ENCODE measurements around the gene SLC66A2.
"Not testable (repeated sequence)": the region's sequence is repeated elsewhere in the genome, so short reads cannot be mapped to it uniquely, and the experiment has no call there.

SLC66A2 gene

DNA sequence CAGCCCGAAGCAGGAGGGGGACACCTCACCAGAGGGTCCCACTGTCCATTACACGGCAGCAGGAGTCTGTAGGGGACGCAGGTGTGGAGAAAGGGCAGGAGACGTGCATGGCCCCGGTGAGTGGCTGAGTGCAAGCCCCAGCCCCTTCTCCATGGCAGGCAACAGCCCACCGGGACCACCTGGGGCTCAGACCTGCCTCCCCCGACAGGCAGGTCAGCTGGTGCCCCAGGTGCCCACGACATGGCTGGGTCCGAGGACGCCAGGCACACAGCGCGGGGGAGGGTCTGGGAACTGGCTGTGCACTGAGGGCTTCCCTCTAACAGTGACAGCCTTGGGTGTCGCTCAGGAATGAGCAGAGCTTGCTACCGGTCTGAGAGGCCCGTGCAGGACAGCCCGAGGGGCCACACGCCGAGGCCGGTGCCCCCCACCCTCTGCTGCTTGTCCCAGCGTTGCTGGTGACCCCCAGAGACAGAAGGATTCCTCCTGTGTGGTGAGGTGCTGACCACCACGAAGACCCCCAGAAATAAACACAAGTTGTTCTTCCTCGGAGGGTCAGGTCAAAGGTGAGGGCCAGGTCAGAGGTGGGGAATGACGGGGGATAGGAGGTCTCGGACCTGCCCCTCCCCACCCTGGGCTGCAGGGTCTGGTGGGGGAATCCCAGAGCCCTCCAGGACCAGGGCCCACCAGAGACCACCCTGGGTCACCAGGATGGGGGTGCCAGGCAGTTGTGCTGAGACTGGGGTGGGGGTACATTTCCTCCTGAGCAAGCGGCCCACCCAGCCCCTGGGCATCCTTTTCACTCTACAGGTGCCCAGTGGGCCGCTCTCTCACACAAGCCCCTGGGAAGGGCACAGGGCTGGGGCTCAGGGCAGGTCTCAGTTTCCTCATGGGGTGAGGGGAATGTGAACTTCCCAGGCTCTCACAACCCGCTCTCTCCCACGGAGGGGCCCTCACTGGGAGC, 50.6 kb downstream of the SLC66A2 start:
- DNase-seq, result no peak

DNA sequence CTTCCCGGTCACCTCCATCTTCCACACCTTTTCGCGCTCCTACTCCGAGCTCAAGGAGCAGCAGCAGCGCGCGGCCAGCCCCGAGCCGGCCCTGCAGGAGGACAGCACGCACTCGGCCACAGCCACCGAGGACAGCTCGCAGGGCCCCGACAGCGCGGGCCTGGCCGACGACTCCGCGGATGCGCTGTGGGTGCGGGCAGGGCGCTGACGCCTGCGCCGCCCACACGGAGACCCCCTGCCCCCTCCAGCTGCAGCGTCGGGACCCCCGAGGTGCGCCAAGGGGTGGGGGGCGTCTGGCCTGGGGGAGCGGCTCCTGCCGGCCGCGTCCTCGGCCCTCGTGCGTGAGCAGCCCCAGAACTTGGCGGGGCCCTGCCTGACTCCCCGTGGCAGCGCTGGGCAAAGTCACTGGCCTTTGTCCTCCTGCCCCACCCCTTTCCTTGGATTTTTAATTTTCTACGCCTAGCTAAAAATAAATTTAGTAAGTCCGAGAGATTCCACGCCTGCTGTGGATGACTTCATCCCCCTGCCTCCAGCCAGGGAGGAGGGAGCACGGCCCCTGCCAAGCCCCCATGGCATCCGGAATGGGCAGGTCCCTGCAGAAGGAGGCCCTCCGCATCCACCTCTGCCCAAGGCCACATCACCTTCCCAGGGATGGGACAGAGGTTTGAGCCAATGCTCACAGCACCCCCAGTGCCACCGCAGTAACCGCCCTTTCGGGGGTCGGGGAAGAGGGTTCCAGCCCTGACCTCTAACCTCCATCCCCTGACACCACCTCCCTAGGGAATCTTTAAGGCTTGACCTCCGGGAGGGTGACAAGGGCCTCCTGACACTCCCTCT, 51.6 kb downstream of the SLC66A2 start:
- no peak for DNase-seq

DNA sequence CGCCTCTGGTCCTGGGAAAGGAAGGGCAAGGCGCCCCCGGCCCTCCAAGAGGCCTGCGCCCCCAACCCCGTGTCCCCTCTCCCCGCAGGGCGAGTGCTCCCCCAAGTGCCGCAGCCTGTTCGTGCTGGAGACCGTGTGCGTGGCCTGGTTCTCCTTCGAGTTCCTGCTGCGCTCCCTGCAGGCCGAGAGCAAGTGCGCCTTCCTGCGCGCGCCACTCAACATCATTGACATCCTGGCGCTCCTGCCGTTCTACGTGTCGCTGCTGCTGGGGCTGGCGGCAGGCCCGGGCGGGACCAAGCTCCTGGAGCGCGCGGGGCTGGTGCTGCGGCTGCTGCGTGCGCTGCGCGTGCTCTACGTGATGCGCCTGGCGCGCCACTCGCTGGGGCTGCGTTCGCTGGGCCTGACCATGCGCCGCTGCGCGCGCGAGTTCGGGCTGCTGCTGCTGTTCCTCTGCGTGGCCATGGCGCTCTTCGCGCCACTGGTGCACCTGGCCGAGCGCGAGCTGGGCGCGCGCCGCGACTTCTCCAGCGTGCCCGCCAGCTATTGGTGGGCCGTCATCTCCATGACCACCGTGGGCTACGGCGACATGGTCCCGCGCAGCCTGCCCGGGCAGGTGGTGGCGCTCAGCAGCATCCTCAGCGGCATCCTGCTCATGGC, 52.4 kb downstream of the SLC66A2 start:
- no peak for DNase-seq

DNA sequence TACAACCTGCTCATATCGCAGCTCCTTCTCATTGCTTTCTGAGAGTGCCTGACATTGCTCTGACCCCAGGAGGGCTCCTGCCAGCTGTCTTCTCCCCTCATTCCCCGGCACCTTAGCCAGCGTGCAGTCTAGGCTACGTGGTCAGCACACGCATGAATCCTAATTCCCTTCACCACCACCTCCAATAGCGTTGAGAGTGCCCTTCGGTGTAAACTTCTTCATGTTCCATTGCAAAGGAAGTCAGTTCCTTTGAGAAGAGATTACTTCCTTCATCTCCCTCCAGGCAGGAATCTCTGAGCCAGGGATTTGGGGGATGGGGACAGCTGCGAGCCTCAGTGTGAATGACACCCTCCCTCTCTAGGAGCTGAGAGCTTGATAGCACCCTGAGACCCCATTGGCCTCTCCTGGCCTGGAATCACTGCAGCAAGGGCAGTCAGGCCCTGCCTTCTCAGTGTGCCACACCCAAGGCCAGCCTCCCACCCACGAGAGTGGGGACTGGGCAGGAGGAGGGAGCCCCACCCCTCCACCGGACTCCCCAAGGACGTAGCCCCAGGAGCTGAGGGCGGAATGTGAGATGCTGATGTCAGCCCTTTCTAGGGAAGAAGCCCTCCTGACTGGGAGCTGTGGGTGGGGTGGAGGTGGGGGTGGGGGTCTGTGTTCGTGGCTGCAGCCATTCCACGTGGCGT, 53.4 kb downstream of the SLC66A2 start:
- no peak for DNase-seq

DNA sequence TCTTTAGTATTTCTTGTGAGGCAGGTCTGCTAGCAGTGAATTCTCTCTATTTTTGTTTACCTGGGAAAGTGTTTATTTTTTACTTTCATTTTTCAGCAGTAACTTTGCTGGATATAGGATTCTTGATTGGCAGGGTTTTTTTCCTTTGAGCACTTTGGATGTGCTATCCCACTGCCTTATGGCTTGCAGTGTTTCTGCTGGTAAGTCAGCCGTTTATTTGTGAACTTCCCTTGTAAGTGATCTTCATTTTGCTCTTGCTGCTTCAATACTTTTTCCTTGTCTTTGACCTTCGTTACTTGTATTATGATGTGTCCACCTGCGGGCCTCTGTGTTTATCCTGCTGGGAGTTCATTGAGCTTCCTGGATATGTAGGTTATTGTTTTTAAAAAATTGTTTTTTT, 54.7 kb downstream of the SLC66A2 start:
- no peak for DNase-seq

DNA sequence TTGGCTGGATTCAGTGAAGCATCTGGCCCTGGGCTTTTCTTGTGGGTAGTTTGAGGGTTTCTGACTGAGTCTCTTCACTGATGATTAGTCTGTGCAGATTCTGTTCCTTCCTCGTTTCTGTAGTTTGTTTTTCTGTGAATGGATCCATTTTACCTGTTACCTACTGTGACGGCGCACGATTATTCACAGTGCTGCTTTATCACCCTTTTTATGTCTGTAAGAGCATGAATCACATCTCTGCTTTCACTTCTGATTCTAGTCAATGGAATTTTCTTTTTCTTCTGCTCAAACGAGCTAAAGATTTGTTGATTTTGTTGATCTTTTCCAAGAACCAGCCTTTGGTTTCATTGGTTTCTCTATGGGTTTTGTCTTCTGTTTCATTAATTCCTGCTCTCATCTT, 60.8 kb downstream of the SLC66A2 start:
- no peak for DNase-seq

DNA sequence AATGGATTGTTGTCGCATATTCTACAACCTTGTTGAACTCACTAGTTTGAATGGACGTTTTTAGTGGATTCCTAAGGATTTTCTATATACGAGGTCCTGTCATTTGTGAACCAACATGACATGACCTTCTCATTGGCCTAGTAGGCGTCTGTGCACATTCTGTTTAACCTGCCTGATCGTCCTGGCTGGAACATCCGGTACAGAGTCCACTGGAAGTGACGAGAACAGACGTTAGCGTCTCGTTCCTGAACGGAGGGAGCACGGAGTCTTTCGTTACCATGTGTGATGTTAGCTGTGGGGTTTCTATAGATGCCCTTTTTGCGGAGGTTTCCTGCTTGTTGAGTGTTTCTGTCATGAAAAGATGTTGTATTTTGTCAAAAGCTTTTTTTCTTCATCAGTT, 61.9 kb downstream of the SLC66A2 start:
- DNase-seq, result no peak

DNA sequence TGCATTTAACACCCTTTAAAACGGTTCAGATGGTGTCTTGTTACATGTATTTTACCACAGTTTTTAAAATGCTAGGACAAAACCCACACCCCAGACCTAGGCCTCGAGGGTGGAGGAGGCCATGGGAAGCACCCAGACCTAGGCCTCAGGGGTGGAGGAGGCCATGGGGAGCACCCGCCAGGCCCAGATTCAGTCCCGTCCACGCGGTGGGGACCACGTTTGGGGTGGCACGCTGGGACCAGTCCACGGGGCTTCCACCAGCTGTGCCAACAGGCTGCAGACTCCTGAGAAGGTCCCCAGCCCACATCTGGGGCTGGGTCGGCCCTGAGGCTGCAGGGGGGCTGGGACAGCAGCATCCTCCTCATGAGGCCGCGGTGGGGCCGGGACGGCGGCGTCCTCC, 63.4 kb downstream of the SLC66A2 start:
- no peak for DNase-seq

DNA sequence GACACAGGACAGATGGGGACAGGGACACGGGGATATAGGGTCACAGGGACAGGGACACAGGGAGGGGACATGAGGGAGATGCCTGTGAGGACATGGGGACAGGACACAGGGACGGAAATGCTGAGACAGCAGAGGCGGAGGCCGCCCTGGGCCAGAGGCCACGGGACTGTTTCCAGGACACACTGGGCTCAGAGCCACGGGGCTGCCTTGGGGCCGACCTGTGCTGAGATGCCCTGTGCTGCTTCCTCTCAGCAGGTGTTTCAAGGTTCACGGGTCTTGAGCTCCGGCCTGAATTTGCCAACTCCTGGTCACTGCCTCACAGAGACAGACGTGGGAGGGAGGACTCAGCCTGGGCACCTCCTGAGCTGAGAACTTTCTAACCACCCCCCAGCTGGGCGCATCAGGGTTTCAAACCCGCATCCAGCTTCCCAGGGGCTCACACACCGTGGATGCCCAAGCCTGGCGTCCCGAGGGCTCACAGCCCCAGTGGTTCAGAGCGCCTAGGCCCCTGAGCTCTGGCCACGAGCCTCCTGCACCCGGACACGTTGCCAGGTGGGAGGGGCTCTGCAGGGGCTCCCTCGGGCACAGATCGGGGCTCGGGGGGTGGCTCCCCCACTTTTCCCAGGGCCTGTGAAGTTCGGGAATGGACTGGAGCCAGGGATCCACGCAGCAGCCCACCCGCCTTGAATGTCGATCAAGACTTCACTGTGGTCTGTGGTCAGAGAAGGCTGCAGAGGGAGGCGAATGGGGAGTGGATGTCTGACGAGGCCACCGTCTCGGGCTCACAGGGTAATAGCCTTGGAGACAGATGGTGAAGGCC, 64.1 kb downstream of the SLC66A2 start:
- no peak for DNase-seq

DNA sequence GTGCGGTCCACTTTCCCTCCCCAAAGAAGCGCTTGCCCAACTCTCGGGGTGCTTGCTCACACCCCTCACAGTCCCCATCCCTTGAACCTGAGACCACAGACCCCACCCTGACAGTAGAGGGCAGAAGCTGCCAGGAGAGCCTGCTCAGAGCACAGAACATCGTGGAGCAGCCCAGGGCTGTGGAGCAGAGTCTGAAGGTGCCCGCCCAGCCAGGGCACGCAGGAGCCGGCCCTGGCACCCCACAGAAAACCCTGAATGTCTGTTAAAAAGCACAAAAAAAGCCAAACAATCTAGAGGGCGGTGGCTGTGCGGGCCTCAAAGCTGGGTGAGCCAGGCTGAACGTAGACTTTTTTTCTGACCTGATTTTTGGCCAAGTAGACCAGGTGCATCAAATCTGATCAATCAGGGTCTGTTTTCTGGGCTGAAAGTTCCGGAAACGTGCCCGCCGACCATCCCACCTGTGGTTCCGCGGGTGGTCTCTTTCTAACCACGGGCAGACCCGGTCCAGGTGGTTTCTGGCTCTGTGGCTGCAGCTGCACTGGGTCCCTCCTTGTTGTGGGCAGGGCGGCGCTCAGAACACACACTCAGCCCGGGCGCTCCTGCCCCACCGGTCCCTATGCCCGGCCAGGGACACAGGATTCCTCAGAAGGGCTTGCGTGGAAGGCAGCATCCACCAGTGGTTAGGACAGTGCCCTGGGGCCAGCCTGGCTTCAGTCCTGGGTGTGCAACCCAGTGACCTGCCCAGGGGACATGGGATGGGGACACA, 66.3 kb downstream of the SLC66A2 start:
- no peak for DNase-seq

DNA sequence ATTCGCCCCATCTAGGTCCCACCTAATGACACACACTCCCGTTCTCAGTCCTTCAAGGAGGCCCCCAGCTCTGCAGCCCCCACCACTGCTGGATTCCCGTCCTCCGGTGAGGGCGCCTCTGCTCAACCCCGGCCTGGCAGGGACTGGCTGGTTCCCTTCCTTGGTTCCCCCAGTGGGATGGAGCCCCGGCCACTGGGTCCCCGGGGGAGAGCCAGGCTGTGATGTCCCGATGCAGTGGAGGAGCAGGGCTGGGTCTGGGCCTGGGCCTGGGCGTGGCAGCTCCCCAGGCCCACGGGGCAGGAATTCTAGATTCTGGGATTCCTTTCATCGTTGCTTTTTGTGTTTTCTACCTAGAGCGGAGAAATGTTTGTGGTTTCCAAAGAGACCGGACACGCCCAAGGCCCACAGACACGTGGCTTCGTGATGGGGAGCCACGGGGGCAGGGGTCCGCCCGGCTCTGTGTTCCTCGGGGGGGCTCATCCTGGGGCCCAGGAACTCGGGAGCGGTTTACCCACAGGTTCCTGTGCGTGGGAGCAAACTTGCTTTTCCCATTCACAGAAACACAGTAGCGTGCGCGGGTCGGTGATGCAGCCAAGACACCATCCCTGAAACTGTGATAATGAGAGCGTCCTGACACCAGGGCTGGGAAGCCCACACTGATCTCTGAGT, 67.0 kb downstream of the SLC66A2 start:
- DNase-seq, result no peak

DNA sequence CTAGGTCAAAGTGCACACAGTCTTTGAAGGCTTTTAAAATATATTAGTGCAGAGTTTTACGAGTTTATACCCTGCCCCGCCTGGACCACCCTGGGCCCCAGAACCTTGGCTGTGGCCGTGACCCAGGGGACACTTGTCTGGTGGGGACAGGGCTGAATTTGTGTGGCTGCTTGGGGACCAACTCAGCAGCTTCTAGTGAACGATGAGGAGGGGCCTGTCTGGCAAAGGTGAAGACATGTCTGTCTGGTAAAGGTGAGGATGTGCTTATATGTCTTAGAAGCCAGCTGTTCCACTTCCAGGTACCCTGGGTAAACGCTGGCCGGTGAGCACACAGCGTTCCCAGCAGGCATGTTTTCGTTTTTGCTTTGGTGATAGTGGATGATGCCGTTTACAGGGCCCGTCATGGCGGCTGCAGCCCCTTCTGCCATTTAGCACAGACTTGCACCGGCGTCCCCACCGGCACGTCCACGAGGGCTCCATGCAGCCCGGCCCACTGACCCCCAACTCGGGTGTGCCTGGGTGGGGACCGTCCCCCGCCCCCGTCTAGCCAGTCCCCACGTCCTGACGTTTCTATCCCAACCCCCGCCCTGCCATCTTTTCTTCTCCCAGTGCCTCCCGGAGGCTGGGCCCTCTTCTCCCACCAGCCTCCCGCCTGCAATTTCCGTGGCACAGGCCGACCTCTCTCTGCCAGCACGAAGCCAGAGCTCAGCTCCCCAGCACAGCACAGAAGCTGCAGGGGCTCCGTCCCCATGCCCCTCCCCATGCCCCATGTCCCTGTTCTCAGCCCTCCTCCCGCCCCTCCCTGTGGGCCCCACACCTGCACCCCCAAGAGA, 67.8 kb downstream of the SLC66A2 start:
- no peak for DNase-seq

DNA sequence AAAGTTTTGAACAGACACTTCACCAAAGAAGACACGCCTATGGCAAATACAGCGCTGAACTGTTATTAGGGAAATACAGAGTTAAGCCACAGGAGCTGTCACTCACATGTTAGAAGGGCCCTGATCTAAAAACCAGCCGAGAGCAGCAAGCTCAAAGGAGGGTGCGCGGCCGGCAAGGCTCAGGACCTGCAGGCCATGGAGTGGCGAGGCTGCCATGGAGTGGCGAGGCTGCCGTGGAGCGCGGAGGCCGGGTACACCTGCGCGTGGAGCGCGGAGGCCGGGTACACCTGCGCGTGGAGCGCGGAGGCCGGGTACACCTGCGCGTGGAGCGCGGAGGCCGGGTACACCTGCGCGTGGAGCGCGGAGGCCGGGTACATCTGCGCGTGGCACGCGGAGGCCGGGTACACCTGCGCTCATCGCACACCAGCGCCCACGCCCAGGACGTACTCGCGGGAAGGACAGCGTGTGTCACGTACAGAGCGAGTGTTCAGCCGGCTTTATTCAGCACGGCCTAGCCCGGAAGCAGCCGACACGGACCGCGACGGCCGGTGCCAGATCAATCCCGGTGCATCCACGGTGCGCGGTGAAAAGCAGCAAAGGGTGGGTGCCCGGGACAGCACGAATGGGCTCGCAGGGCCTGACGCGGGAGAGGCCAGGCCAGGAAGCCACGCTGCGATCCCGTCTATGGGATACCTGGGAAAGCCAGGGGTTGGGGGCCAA, 68.8 kb downstream of the SLC66A2 start:
- no peak for DNase-seq

DNA sequence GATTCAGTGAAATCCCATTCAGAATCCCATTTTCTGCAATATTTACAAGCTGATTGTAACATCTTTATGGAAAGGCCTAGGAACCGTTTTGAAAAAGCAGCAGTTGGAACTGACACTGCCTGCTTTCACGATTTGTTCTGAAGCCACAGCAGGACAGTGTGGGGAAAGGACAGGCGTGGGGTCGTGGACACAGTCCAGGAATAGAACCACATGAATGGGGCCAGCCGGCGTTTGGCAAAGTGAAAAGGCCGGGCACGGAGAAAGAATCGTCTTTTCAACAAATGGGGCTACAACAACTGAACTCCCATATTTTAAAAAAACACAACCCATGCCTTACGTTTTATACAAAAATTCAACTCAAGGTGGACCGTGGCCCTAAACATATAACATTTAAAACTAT, 69.8 kb downstream of the SLC66A2 start:
- DNase-seq, result no peak

DNA sequence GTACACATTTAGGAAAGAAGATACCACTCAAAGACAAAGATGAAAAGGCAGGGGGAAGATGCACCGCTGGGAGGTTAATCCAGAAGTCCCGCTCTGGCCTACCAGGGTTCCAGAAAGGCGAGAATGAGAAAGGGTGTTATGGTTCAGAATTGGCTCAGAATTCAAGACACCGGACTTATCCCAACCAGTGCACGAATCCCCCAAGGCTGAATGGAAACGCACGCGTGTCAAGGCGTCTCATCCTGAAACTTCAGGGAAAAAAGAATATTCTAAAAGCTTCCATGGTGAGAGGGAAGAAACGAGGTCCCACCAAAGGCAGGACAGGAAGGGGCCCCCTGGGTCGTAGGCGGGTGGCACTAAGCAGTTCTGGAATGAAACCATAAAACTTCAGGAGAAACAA, 71.9 kb downstream of the SLC66A2 start:
- no peak for DNase-seq

DNA sequence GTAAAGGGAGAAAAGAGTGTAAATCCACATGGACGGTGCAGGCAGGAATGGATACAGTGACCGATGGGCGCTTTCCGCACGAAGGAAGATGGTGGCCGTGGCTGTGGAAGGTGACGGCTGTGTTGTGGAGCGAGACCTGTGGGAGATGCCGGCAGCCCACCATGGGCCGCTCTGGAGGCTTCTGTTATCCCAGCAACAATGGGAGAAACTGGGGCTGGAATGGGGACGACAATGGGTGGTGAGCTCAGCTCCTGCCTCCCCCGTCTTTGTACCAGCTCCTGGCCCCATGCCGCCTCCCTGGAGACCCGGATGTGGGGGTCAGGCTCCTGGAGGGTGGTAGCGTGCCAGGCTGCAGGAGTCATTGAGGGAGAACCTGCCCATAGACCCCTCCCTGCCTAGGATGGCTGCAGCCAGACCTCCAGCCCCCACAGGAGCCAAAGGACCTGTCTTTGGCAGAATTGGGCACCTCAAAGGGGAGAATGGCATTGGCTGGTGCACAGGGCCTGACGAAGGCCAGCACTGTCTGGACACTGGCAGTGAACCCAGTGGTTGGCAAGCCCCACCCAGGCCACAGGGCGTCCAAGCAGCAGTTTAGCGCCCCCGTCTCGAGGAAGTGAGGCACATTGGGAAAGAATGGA, 72.6 kb downstream of the SLC66A2 start:
- no peak for DNase-seq

DNA sequence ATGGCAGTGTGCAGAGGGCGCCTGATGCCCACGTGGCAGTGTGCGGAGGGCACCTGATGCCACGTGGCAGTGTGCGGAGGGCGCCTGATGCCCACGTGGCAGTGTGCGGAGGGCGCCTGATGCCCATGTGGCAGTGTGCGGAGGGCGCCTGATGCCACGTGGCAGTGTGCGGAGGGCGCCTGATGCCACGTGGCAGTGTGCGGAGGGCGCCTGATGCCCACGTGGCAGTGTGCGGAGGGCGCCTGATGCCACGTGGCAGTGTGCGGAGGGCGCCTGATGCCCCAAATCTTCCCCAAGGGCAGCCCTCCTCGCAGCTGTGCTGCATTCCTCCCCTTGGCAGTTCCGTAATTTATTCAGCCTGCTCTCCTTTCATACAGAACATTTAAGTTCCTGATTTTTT, 73.2 kb downstream of the SLC66A2 start:
- DNase-seq, result not testable (repeated sequence)
